GM12864 (cell line): ENCODE measurements around the gene ZNF84.

Experiments
- DNase-seq: peaks from one replicate; pipeline ENCODE4 v3.0.0-alpha.2; 2011; ENCODE audit warnings: low read depth
- H3K4me3 ChIP-seq: 2 replicates; pipeline ENCODE4 v1.5.1; 2011; ENCODE audit warnings: mild to moderate bottlenecking, low read depth, low read length, control low read depth
- TF ChIP-seq, protein P1 (sequence below): IDR thresholded peaks from 2 replicates; pipeline ENCODE4 v1.5.1; 2011; ENCODE audit warnings: low read depth, mild to moderate bottlenecking, moderate library complexity, low read length, control low read depth, inconsistent platforms; ENCODE audit errors: missing control alignments

ZNF84 gene

DNA sequence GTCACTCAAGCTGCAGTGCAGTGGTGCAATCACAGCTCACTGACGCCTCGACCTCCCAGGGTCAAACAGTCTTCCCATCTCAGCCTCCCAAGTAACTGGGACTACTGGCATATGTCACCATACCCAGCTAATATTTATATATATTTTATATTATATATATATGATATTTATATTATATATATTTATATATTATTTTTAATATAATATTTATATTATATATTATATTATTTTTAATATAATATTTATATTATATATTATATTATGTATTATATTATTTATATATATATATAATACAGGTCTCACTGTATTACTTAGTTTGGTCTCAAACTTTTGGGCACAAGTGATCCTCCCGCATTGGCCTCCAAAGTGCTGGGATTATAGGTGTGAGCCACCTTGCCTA lies 9.4 kb downstream of the ZNF84 start:
- TF ChIP-seq, protein P1, sequence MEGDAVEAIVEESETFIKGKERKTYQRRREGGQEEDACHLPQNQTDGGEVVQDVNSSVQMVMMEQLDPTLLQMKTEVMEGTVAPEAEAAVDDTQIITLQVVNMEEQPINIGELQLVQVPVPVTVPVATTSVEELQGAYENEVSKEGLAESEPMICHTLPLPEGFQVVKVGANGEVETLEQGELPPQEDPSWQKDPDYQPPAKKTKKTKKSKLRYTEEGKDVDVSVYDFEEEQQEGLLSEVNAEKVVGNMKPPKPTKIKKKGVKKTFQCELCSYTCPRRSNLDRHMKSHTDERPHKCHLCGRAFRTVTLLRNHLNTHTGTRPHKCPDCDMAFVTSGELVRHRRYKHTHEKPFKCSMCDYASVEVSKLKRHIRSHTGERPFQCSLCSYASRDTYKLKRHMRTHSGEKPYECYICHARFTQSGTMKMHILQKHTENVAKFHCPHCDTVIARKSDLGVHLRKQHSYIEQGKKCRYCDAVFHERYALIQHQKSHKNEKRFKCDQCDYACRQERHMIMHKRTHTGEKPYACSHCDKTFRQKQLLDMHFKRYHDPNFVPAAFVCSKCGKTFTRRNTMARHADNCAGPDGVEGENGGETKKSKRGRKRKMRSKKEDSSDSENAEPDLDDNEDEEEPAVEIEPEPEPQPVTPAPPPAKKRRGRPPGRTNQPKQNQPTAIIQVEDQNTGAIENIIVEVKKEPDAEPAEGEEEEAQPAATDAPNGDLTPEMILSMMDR, result no peak
- no peak for DNase-seq
- H3K4me3 ChIP-seq, result no peak overlapping the region

DNA sequence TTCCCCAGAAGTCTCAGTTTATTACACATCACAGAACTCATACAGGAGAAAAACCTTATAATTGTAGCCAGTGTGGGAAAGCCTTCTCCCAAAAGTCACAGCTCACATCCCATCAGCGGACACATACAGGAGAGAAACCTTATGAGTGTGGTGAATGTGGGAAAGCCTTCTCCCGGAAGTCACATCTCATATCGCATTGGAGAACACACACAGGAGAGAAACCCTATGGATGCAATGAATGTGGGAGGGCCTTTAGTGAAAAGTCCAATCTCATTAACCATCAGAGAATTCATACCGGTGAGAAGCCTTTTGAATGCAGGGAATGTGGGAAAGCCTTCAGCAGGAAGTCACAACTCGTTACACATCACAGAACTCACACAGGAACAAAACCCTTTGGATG lies 20.1 kb downstream of the ZNF84 start:
- DNase-seq, result no peak
- TF ChIP-seq, protein P1, result no peak
- H3K4me3 ChIP-seq, result no peak overlapping the region

DNA sequence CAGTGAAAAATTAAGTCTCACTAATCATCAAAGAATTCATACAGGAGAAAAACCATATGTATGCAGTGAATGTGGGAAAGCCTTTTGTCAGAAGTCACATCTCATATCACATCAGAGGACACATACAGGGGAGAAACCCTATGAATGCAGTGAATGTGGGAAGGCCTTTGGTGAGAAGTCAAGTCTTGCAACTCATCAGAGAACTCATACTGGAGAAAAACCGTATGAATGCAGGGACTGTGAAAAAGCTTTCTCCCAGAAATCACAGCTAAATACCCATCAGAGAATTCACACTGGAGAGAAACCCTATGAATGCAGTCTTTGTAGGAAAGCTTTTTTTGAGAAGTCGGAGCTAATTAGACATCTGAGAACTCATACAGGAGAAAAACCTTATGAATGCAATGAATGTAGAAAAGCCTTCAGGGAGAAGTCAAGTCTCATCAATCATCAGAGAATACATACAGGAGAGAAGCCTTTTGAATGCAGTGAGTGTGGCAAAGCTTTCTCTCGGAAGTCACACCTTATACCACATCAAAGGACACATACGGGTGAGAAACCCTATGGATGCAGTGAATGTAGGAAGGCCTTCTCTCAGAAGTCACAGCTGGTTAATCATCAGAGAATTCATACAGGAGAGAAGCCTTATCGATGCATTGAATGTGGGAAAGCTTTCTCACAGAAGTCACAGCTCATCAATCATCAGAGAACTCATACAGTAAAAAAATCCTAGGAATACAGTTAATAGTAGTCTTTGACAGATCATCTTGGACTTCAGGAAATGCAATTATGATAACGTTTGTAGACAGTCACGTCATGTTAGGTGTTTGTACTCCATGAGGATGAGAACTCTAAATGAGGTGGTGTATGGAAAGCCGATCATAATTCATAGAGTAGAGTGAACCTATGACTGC lies 21.1 kb downstream of the ZNF84 start:
- H3K4me3 ChIP-seq, result no peak overlapping the region
- no peak for DNase-seq

DNA sequence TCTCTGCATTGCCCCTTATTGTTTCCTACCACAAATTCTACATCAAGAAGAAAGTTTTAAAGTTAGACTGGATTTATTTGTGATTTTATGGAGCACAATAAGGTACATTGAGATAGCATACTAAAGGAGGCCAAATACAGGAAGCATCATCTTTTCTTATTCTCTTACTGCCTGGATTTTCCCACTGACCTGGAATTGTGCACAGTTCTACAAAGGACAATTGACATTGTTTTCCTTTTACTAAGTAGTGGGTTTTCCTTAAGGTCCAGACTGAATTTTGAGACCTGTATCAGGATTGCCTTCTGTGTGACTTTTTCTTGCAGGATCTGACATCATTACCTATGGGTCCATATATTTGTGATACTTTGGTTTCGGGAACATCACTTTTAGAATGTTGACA lies 24.6 kb downstream of the ZNF84 start:
- DNase-seq, result no peak
- TF ChIP-seq, protein P1, result no peak
- no peak overlapping the region for H3K4me3 ChIP-seq

More for the DNA sequence above, 21.1 kb downstream of the ZNF84 start:
- TF ChIP-seq, protein P1, result no peak

DNA sequence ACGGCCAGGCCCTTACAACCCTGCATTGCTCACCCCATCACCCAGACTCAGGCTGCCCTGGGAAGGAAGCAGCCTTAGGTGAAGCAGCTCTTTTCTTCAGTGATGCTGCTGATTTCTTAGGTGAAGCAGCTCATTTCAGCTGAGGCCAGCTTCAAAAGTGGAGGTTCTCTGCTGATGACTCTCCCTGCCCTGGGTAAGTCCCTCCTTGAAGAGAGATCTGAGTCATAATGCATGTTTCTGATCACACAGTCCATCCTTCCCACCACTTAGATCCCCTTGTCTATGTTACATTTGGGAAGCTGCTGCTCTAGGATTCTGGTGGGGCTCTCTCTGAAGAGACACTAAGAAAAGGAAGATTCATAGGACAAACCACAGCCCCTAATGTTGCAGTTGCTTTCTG lies 26.2 kb downstream of the ZNF84 start:
- no peak for DNase-seq
- H3K4me3 ChIP-seq, result no peak overlapping the region
- TF ChIP-seq, protein P1, result no peak

DNA sequence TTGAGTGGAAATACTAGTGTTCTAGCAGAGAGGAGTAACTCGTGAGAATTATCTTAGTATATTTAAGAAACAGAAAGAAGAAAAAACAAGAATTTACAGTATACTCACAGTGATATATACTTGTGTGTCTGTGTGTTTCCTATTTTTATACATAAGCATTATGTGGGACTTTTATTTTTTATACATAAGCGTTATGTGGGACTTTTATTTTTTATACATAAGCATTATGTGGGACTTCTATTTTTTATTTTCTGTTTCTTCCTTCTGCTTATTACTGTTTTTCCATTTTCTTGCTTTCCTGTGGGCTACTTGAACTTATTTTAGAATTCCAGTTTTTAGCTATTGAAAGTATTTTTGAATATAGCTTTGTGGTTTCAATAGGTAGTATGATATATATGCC lies 36.5 kb downstream of the ZNF84 start:
- DNase-seq, result no peak
- TF ChIP-seq, protein P1, result no peak
- no peak overlapping the region for H3K4me3 ChIP-seq

DNA sequence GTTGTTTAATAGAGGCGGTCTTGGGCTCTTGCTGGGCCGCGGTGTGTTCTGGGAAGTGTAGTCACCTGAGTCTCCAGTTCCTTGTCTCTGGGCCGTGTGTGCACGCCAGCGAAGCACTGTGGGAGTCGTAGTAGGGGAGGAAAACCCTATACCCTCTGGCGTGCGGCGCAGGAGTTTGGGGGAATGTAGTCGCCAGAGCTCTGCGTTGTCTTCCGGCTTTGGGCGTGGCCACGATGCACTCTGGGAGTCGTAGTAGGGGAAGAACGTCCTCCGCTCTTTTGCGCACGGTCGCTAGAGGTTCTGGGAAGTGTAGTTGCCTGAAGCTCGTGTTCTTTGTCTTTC lies 42.7 kb downstream of the ZNF84 start:
- peak; percentile 99 for DNase-seq
- H3K4me3 ChIP-seq, result peak overlapping the region; percentile 91
- TF ChIP-seq, protein P1, result no peak
